Keratinocyte (primary cell): ENCODE results near the gene KCNAB2. TPM values are rescaled to one million over a fixed set of nuclear protein-coding genes. Genes with fewer than 3 reads are reported as not detected.
"Not testable (repeated sequence)": the region's sequence is repeated elsewhere in the genome, so short reads cannot be mapped to it uniquely, and the experiment has no call there.

Experiments used
- DNase-seq: peaks from one replicate; pipeline ENCODE4 v3.0.0-alpha.2; 2011; ENCODE audit warnings: low read depth, missing footprints, low spot score
- FAIRE-seq: peaks from 2 replicates; lab custom pipeline; 2011; peaks lifted over from hg19 to GRCh38; lab: Jason Lieb, UNC
- H2AFZ ChIP-seq: 2 replicates; pipeline ENCODE4 v1.6.0; 2012; ENCODE audit warnings: low read length, control low read depth, inconsistent platforms; ENCODE audit not compliant: control insufficient read depth
- H3K27ac ChIP-seq: 2 replicates; pipeline ENCODE4 v1.5.1; 2011; ENCODE audit warnings: low read length; ENCODE audit not compliant: control insufficient read depth, insufficient read depth
- H3K27me3 ChIP-seq: 3 replicates; pipeline ENCODE4 v1.6.0; 2011; ENCODE audit warnings: low read length; ENCODE audit not compliant: control insufficient read depth, insufficient read depth; ENCODE audit errors: extremely low read depth
- H3K36me3 ChIP-seq, 2 experiments: 2 replicates in 1 of 2; 3 replicates in 1 of 2; pipeline ENCODE4 v1.5.1; 2011; ENCODE audit warnings: low read length in 2 of 2, mild to moderate bottlenecking in 1 of 2; ENCODE audit not compliant: control insufficient read depth in 2 of 2, insufficient read depth in 2 of 2; ENCODE audit errors: extremely low read depth in 1 of 2
- H3K4me1 ChIP-seq: 3 replicates; pipeline ENCODE4 v1.5.1; 2011; ENCODE audit warnings: low read length; ENCODE audit not compliant: control insufficient read depth, insufficient read depth; ENCODE audit errors: extremely low read depth
- H3K4me2 ChIP-seq: 3 replicates; pipeline ENCODE4 v1.6.0; 2011; ENCODE audit warnings: low read depth, low read length; ENCODE audit not compliant: control insufficient read depth, insufficient read depth; ENCODE audit errors: extremely low read depth
- H3K4me3 ChIP-seq, 3 experiments: fragments of 200-600 bp in 1 of 3; sonication (generic) in 1 of 3; 2 replicates in 2 of 3; 3 replicates in 1 of 3; pipeline ENCODE4 v1.5.1; 2011 to 2016; ENCODE audit warnings: low read length in 3 of 3, mild to moderate bottlenecking in 3 of 3, control low read depth in 2 of 3, inconsistent platforms in 1 of 3, low read depth in 1 of 3, mixed read lengths in 1 of 3, mixed run types in 1 of 3, moderate library complexity in 1 of 3; ENCODE audit not compliant: control insufficient read depth in 2 of 3, insufficient read depth in 2 of 3; ENCODE audit errors: extremely low read depth in 1 of 3
- H3K79me2 ChIP-seq: 2 replicates; pipeline ENCODE4 v1.6.0; 2012; ENCODE audit warnings: low read length; ENCODE audit not compliant: control insufficient read depth, insufficient read depth
- H3K9ac ChIP-seq: 3 replicates; pipeline ENCODE4 v1.6.0; 2011; ENCODE audit warnings: low read length; ENCODE audit not compliant: control insufficient read depth, insufficient read depth; ENCODE audit errors: extremely low read depth
- H3K9me1 ChIP-seq: 3 replicates; pipeline ENCODE4 v1.6.0; 2011; ENCODE audit warnings: low read length; ENCODE audit not compliant: control insufficient read depth, insufficient read depth; ENCODE audit errors: extremely low read depth
- H3K9me3 ChIP-seq: 2 replicates; pipeline ENCODE4 v1.5.1; 2012; ENCODE audit warnings: low read depth, low read length; ENCODE audit not compliant: control insufficient read depth
- H4K20me1 ChIP-seq: 3 replicates; pipeline ENCODE4 v1.6.0; 2011; ENCODE audit warnings: low read length; ENCODE audit not compliant: control insufficient read depth, insufficient read depth; ENCODE audit errors: extremely low read depth
- EZH2 ChIP-seq: IDR thresholded peaks from one replicate; pipeline ENCODE4 v1.6.1; 2012; ENCODE audit warnings: inconsistent platforms, mild to moderate bottlenecking, low read length, moderate library complexity
- dilution Hi-C: fragments of 300-500 bp; cut with MboI; formaldehyde crosslinking; loops from one replicate; pipeline ENCODE4 v1.7.0; 2020; ENCODE audit warnings: low sequenced_read_pairs; ENCODE audit not compliant: extremely low pct_ligation_motif_present
- polyA plus RNA-seq, 5 experiments: library from polyadenylated mRNA; depleted of rRNA in 3 of 5; stranded (reverse) in 3 of 5; stranded (forward) in 1 of 5; unstranded in 1 of 5; fragments of >200 nt; gene quantifications; 1 replicate in 1 of 5; 2 replicates in 3 of 5; 3 replicates in 1 of 5; pipeline versions ENCODE4 v1.2.1 to v1.2.3, GENCODE V29; 2011 to 2012; ENCODE audit warnings: missing spikeins in 2 of 5, low read depth in 1 of 5, low replicate concordance in 1 of 5
- TF ChIP-seq, protein P1 (sequence below), 3 experiments: IDR thresholded peaks in 1 of 3; conservative IDR thresholded peaks in 1 of 3; optimal IDR thresholded peaks in 1 of 3; 2 replicates in 2 of 3; 3 replicates in 1 of 3; pipeline versions ENCODE3 to v1.5.1; 2011; ENCODE audit warnings: low read length in 3 of 3, mild to moderate bottlenecking in 3 of 3, moderate library complexity in 2 of 3, control low read depth in 1 of 3, inconsistent platforms in 1 of 3; ENCODE audit not compliant: insufficient read depth in 2 of 3; ENCODE audit errors: extremely low read depth in 1 of 3

KCNAB2 gene
- polyA plus RNA-seq, 1 donor (not counting 4 experiments of a cell fraction or from before 2014, with no cell fraction given), result 1.8 TPM

DNA sequence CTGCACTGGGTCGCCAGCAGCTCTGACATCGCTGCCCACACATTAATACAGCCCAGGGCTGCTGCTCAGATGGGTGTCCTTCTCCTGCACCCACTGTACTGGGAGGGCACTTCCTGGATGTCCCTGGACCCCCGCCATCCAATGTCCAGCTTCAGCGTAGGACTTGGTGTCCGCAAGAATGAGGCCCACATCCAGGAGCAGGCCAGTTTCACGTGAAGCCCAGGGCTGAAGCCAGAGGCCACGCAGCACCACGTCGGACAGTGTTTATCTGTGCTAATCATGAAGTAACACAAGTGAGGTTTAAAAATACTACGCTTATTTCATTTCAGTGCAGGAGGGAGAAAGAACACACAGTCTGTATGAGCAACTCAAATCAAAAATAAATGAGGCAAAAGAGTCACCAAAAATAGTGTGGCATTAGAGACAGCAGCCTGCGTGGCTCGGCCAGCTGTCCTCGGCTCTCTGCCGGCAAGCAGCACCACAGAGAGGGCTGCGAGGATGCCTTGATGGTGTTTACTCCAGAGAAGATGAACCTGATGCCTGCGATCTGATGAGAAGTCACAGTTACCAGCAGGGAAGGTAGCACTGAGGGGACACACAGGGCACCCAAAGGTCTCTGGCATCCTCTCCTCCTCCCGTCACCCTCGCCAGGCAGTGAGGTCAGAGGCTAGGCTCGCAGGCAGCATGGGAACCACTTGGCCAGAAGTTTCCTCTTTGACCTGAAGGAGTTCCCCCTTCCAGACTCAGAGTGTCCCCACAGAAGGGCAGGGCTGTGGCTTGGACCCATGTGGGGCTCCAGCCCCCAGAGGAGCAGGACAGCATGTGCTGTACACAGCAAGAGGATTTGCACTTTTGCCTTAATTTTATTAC lies 31.3 kb upstream of the KCNAB2 start:
- Histone ChIP-seq H3K4me2 (no peak overlapping the region), H3K79me2 (no peaks in the 10 kb centered on the region), H4K20me1 (no peaks in the 10 kb centered on the region), H3K27ac (no peak overlapping the region), H3K36me3 (no peaks in the 10 kb centered on the region), H3K4me1 (peaks cover 8% of the 10 kb centered on the region), H3K27me3 (peaks cover 6% of the 10 kb centered on the region), H2AFZ (no peak overlapping the region), H3K9me1 (no peaks in the 10 kb centered on the region), H3K4me3 (no peak overlapping the region), H3K9ac (no peak overlapping the region), H3K9me3 (no peaks in the 10 kb centered on the region)
- dilution Hi-C loops, result no loop called here
- DNase-seq (no peak), FAIRE-seq (no peak)
- TF ChIP-seq EZH2, result no peak
- TF ChIP-seq, protein P1, sequence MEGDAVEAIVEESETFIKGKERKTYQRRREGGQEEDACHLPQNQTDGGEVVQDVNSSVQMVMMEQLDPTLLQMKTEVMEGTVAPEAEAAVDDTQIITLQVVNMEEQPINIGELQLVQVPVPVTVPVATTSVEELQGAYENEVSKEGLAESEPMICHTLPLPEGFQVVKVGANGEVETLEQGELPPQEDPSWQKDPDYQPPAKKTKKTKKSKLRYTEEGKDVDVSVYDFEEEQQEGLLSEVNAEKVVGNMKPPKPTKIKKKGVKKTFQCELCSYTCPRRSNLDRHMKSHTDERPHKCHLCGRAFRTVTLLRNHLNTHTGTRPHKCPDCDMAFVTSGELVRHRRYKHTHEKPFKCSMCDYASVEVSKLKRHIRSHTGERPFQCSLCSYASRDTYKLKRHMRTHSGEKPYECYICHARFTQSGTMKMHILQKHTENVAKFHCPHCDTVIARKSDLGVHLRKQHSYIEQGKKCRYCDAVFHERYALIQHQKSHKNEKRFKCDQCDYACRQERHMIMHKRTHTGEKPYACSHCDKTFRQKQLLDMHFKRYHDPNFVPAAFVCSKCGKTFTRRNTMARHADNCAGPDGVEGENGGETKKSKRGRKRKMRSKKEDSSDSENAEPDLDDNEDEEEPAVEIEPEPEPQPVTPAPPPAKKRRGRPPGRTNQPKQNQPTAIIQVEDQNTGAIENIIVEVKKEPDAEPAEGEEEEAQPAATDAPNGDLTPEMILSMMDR (optimal IDR thresholded peaks at IDR 0.05 in 1 of 3, IDR thresholded peaks at IDR 0.05 in 1 of 3, conservative IDR thresholded peaks at IDR 0.05 in 1 of 3; ENCODE audit: extremely low read depth in 1 of 3, insufficient read depth in 2 of 3, low read length in 3 of 3), result no peak

DNA sequence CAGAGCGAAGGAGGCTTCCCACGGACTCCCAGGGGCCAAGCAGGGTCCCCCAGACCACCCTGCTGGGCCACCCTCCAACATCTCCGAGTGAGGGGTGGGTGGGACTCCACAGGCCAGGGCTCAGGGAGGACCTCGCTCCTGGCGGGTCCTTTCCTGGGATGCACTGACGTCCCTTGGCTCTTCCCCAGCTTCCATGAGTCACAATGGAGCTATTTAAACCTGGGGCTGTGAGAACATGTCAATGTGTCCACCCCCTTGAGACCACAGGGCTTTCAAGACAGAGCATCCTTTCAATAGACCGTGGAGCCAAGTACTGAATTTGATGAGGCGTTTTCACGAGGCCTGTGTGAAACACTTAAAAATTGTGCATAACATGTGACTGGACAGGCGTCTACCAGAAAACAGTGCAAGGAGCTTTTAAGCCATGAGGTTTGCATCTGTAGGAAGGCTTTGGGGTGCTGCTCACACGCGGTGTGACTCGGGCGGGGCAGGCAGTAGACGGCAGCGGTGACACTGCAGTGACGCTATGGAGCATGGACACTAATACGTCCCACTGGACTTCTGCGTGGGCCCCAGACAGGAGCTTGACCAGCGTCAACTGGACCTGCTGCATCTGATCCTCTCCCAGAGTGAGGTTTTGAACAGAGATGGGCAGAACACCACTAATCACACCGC lies 29.4 kb upstream of the KCNAB2 start:
- H3K27ac ChIP-seq, result no peak overlapping the region
- no peak overlapping the region for H2AFZ ChIP-seq
- TF ChIP-seq, protein P1 (optimal IDR thresholded peaks at IDR 0.05 in 1 of 3, IDR thresholded peaks at IDR 0.05 in 1 of 3, conservative IDR thresholded peaks at IDR 0.05 in 1 of 3; ENCODE audit: extremely low read depth in 1 of 3, insufficient read depth in 2 of 3, low read length in 3 of 3), result no peak
- TF ChIP-seq EZH2, result no peak
- peaks cover 8% of the 10 kb centered on the region for H3K4me1 ChIP-seq
- no peaks in the 10 kb centered on the region for H3K79me2 ChIP-seq
- H3K27me3 ChIP-seq, result peaks cover 10% of the 10 kb centered on the region
- H3K9me1 ChIP-seq, result no peaks in the 10 kb centered on the region
- dilution Hi-C loops, result no loop called here
- H3K4me2 ChIP-seq, result no peak overlapping the region
- H3K36me3 ChIP-seq, result no peaks in the 10 kb centered on the region
- no peaks in the 10 kb centered on the region for H3K9me3 ChIP-seq
- DNase-seq, result peak; percentile 67
- H4K20me1 ChIP-seq, result no peaks in the 10 kb centered on the region
- no peak overlapping the region for H3K9ac ChIP-seq
- no peak overlapping the region for H3K4me3 ChIP-seq
- FAIRE-seq, result peak; percentile 95

DNA sequence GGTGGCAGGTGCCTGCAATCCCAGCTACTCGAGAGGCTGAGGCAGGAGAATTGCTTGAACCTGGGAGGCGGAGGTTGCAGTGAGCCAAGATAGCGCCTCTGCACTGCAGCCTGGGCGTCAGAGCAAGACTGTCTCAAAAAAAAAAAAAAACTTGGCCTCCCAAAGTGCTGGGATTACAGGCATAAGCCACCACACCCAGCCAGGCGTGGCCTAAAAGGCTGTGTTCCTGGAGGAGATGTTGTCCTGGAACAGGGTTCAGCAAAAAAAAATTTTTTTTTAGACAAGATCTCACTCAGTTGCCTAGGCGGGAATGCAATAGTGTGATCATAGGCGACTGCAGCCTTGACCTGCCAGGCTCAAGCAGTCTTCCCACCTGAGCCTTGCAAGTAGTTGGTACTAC lies 28.0 kb upstream of the KCNAB2 start:
- H3K79me2 ChIP-seq, H3K4me1 ChIP-seq, H3K36me3 ChIP-seq, dilution Hi-C loops, H3K27ac ChIP-seq, H3K4me2 ChIP-seq, H2AFZ ChIP-seq, FAIRE-seq, H3K9me3 ChIP-seq, H3K27me3 ChIP-seq, H4K20me1 ChIP-seq, H3K9ac ChIP-seq, DNase-seq, H3K9me1 ChIP-seq, H3K4me3 ChIP-seq: not testable (repeated sequence)
